HepG2 (cell line): ENCODE data around the gene ZFPM1. TPM values are rescaled to one million over a fixed set of nuclear protein-coding genes. Genes with fewer than 3 reads are reported as not detected.

Source experiments
- ATF7 ChIP-seq, 2 experiments: fragments of 450-650 bp in 1 of 2; sonication (generic) in 1 of 2; formaldehyde crosslinking in 1 of 2; IDR thresholded peaks; 2 replicates each; pipeline versions ENCODE4 v1.4.0 to v1.6.1; 2016 to 2020; ENCODE audit warnings: antibody characterized with exemption in 1 of 2, mild to moderate bottlenecking in 1 of 2, missing genetic modification reagents in 1 of 2
- CBX5 ChIP-seq: sonication (generic); formaldehyde crosslinking; IDR thresholded peaks from 2 replicates; pipeline ENCODE4 v1.4.0; 2020; ENCODE audit warnings: missing genetic modification reagents, borderline replicate concordance
- CCAR2 ChIP-seq: fragments of 200-400 bp; formaldehyde crosslinking; optimal IDR thresholded peaks from 2 replicates; pipeline ENCODE3; 2018; ENCODE audit warnings: low read depth, mild to moderate bottlenecking, low read length, moderate library complexity
- HCFC1 ChIP-seq: fragments of 150-350 bp; IDR thresholded peaks from 2 replicates; pipeline ENCODE4 v1.6.1; 2014; ENCODE audit warnings: low read depth, low read length
- NFKBIZ ChIP-seq: IDR thresholded peaks from 2 replicates; pipeline ENCODE4 v1.6.1; 2018; ENCODE audit warnings: missing genetic modification reagents, missing compliant biosample characterization
- ONECUT2 ChIP-seq: sonication (generic); formaldehyde crosslinking; IDR thresholded peaks from 2 replicates; pipeline ENCODE4 v1.4.0; 2020; ENCODE audit warnings: missing genetic modification reagents
- PITX1 ChIP-seq: sonication (generic); formaldehyde crosslinking; IDR thresholded peaks from 2 replicates; pipeline ENCODE4 v1.5.1; 2020; ENCODE audit warnings: mild to moderate bottlenecking, missing genetic modification reagents
- SALL1 ChIP-seq: sonication (generic); formaldehyde crosslinking; IDR thresholded peaks from 2 replicates; pipeline ENCODE4 v1.8.0; 2022; ENCODE audit warnings: mild to moderate bottlenecking, missing genetic modification reagents
- SRSF1 ChIP-seq: fragments of 200-400 bp; formaldehyde crosslinking; optimal IDR thresholded peaks from 2 replicates; pipeline ENCODE3; 2017; ENCODE audit warnings: mild to moderate bottlenecking, low read depth, low read length, moderate library complexity
- TAF15 ChIP-seq: fragments of 200-400 bp; formaldehyde crosslinking; IDR thresholded peaks from one replicate; pipeline ENCODE4 v1.6.1; 2018; ENCODE audit warnings: mild to moderate bottlenecking, low read depth, low read length; ENCODE audit not compliant: poor library complexity, severe bottlenecking
- ZMAT3 ChIP-seq: sonication (generic); formaldehyde crosslinking; conservative IDR thresholded peaks from 2 replicates; pipeline ENCODE4 v1.7.0; 2021; ENCODE audit warnings: missing genetic modification reagents
- ZNF232 ChIP-seq: sonication (generic); formaldehyde crosslinking; IDR thresholded peaks from 2 replicates; pipeline ENCODE4 v1.4.0; 2020; ENCODE audit warnings: missing genetic modification reagents, borderline replicate concordance
- ZNF362 ChIP-seq: sonication (generic); formaldehyde crosslinking; IDR thresholded peaks from 2 replicates; pipeline ENCODE4 v1.4.0; 2020; ENCODE audit warnings: missing genetic modification reagents, mild to moderate bottlenecking, borderline replicate concordance
- ZNF572 ChIP-seq: sonication (generic); formaldehyde crosslinking; IDR thresholded peaks from 2 replicates; pipeline ENCODE4 v1.5.1; 2020; ENCODE audit warnings: mild to moderate bottlenecking, missing genetic modification reagents
- ZSCAN21 ChIP-seq: sonication (generic); formaldehyde crosslinking; IDR thresholded peaks from 2 replicates; pipeline ENCODE4 v1.8.0; 2022; ENCODE audit warnings: mild to moderate bottlenecking, missing genetic modification reagents, moderate library complexity, borderline replicate concordance
- polyA plus RNA-seq, 8 experiments: library from polyadenylated mRNA; depleted of rRNA in 3 of 8; stranded (reverse) in 7 of 8; unstranded in 1 of 8; fragments of >200 nt; fragmentation: Illumina TruSeq in 4 of 8; extraction: Trizol in 4 of 8; gene quantifications; 2 replicates each; pipeline versions ENCODE4 v1.2.1 to v1.2.3, GENCODE V29; 2011 to 2016; ENCODE audit warnings: low read depth in 4 of 8, missing spikeins in 1 of 8, mixed read lengths in 1 of 8; ENCODE audit not compliant: insufficient read depth in 1 of 8
- total RNA-seq, 5 experiments: library from RNA; depleted of rRNA; stranded (reverse); fragments of >200 nt; fragmentation: Illumina TruSeq; extraction: Trizol; gene quantifications; 2 replicates each; pipeline ENCODE4 v1.2.3, GENCODE V29; 2016; ENCODE audit warnings: low read depth in 1 of 5
- TF ChIP-seq, protein P1 (sequence below): IDR thresholded peaks from 2 replicates; pipeline ENCODE4 v1.6.1; 2016; ENCODE audit warnings: low read depth, control low read depth
- TF ChIP-seq, protein P2 (sequence below): sonication (generic); formaldehyde crosslinking; IDR thresholded peaks from 2 replicates; pipeline ENCODE4 v1.4.0; 2020; ENCODE audit warnings: missing genetic modification reagents, mild to moderate bottlenecking, borderline replicate concordance
- TF ChIP-seq, protein P3 (sequence below): sonication (generic); formaldehyde crosslinking; IDR thresholded peaks from 2 replicates; pipeline ENCODE4 v1.4.0; 2020; ENCODE audit warnings: mild to moderate bottlenecking, missing genetic modification reagents
- TF ChIP-seq, protein P4 (sequence below): sonication (generic); formaldehyde crosslinking; IDR thresholded peaks from 2 replicates; pipeline ENCODE4 v1.4.0; 2020; ENCODE audit warnings: missing genetic modification reagents

ZFPM1 gene
- total and polyA plus RNA-seq, 2 of the 13 experiments (the other 11 are each of a cell fraction or from before 2014, with no cell fraction given): 1.3 to 3.8 TPM

DNA sequence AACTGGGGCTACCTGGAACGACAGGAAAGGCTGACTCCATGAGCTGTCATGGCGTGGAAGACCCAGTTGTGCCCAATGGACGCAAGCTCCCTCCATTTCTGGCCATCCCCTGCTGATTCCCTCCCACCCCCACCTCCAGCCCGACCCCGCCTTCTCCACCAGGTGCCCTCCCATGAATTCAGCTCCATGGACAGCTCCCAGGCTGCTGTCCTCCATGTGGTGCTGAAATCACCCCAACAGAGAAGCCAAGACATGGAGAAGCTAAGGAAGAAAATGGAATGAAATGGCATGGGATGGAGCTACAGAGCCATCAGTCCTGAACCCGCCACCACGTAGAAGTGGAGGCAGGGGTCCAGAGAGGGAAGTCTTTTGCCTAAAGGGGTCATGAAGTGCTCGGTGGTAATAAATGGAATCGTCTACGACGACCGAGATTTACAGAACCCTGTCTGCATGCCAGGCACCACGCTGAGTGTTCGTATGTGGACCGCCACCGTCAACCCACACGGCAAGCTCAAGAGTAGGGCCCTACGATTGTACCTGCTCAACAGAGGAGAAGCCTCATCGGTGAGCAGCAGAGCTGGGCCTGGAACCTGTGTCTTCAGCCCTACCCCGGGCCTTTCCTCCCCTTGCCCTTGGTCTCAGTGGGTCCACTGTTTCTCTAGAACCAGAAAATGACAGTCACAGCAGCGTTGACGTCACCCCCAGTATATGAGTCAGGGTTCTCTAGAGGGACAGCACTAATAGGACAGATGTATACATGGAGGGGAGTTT is 107.8 kb downstream of the ZFPM1 start (continued):
- TF ChIP-seq, protein P1, sequence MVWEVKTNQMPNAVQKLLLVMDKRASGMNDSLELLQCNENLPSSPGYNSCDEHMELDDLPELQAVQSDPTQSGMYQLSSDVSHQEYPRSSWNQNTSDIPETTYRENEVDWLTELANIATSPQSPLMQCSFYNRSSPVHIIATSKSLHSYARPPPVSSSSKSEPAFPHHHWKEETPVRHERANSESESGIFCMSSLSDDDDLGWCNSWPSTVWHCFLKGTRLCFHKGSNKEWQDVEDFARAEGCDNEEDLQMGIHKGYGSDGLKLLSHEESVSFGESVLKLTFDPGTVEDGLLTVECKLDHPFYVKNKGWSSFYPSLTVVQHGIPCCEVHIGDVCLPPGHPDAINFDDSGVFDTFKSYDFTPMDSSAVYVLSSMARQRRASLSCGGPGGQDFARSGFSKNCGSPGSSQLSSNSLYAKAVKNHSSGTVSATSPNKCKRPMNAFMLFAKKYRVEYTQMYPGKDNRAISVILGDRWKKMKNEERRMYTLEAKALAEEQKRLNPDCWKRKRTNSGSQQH (CRISPR knock-in tag): peak; percentile 100
- TF ChIP-seq, protein P2, sequence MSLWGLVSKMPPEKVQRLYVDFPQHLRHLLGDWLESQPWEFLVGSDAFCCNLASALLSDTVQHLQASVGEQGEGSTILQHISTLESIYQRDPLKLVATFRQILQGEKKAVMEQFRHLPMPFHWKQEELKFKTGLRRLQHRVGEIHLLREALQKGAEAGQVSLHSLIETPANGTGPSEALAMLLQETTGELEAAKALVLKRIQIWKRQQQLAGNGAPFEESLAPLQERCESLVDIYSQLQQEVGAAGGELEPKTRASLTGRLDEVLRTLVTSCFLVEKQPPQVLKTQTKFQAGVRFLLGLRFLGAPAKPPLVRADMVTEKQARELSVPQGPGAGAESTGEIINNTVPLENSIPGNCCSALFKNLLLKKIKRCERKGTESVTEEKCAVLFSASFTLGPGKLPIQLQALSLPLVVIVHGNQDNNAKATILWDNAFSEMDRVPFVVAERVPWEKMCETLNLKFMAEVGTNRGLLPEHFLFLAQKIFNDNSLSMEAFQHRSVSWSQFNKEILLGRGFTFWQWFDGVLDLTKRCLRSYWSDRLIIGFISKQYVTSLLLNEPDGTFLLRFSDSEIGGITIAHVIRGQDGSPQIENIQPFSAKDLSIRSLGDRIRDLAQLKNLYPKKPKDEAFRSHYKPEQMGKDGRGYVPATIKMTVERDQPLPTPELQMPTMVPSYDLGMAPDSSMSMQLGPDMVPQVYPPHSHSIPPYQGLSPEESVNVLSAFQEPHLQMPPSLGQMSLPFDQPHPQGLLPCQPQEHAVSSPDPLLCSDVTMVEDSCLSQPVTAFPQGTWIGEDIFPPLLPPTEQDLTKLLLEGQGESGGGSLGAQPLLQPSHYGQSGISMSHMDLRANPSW (CRISPR knock-in tag): no peak
- peak; percentile 100 for TF ChIP-seq ZMAT3 (CRISPR knock-in tag)
- TF ChIP-seq ZNF362 (CRISPR knock-in tag): peak; percentile 72
- TF ChIP-seq HCFC1: no peak; the same call in 1 of the 2 replicates
- no peak for TF ChIP-seq TAF15
- peak; percentile 89 for TF ChIP-seq ONECUT2 (CRISPR knock-in tag)
- TF ChIP-seq, protein P3, sequence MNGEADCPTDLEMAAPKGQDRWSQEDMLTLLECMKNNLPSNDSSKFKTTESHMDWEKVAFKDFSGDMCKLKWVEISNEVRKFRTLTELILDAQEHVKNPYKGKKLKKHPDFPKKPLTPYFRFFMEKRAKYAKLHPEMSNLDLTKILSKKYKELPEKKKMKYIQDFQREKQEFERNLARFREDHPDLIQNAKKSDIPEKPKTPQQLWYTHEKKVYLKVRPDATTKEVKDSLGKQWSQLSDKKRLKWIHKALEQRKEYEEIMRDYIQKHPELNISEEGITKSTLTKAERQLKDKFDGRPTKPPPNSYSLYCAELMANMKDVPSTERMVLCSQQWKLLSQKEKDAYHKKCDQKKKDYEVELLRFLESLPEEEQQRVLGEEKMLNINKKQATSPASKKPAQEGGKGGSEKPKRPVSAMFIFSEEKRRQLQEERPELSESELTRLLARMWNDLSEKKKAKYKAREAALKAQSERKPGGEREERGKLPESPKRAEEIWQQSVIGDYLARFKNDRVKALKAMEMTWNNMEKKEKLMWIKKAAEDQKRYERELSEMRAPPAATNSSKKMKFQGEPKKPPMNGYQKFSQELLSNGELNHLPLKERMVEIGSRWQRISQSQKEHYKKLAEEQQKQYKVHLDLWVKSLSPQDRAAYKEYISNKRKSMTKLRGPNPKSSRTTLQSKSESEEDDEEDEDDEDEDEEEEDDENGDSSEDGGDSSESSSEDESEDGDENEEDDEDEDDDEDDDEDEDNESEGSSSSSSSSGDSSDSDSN (CRISPR knock-in tag): 0 out of 2 replicates have a peak, but pooled peaks have one; percentile 15
- TF ChIP-seq CCAR2: no peak
- peak; percentile 100 for TF ChIP-seq ZNF232 (CRISPR knock-in tag)
- TF ChIP-seq ZNF572 (CRISPR knock-in tag): peak; percentile 59; the same call in 1 of the 2 replicates
- peak; percentile 99 for TF ChIP-seq ZSCAN21 (CRISPR knock-in tag)
- TF ChIP-seq PITX1: peak; percentile 92
- peak; percentile 99 for TF ChIP-seq SALL1 (CRISPR knock-in tag)
- TF ChIP-seq CBX5 (CRISPR knock-in tag): peak; percentile 99
- TF ChIP-seq, protein P4, sequence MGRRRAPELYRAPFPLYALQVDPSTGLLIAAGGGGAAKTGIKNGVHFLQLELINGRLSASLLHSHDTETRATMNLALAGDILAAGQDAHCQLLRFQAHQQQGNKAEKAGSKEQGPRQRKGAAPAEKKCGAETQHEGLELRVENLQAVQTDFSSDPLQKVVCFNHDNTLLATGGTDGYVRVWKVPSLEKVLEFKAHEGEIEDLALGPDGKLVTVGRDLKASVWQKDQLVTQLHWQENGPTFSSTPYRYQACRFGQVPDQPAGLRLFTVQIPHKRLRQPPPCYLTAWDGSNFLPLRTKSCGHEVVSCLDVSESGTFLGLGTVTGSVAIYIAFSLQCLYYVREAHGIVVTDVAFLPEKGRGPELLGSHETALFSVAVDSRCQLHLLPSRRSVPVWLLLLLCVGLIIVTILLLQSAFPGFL: peak; percentile 99
- TF ChIP-seq NFKBIZ: peak; percentile 99
- peak; percentile 37; the same call in 1 of the 2 replicates for TF ChIP-seq ATF7 (IDR thresholded peaks at IDR 0.05)
- TF ChIP-seq ATF7 (CRISPR knock-in tag; IDR thresholded peaks at IDR 0.05): peak; percentile 92
- TF ChIP-seq SRSF1: no peak
